PC-9 (cell line): ENCODE data around the gene VEGFD. TPM values are rescaled to one million over a fixed set of nuclear protein-coding genes. Genes with fewer than 3 reads are reported as not detected.

Experiments
- BruUV-seq: library from RNA; stranded (reverse); fragments of 400-500 nt; replicated peaks from 2 replicates; lab custom pipeline; 2021; lab: Mats Ljungman, UMichigan
- CTCF ChIA-PET: fragments of 300-600 bp; sonication (Branson Sonifier 250); formaldehyde crosslinking; loops from one replicate; lab custom pipeline; 2022; ENCODE audit warnings: antibody characterized with exemption; lab: Charles Lee
- POLR2A ChIA-PET: fragments of 300-600 bp; sonication (Branson Sonifier 250); formaldehyde crosslinking; loops from one replicate; lab custom pipeline; 2022; ENCODE audit warnings: antibody characterized with exemption; ENCODE audit not compliant: unreplicated experiment; lab: Charles Lee
- DNase-seq, 2 experiments: peaks; one replicate each; pipeline versions ENCODE4 v3.0.0 to v3.0.0-alpha.2; 2015 to 2022; ENCODE audit warnings: mixed read lengths in 1 of 2
- H2AFZ ChIP-seq: fragments of 200-600 bp; sonication (generic); 2 replicates; pipeline ENCODE4 v1.8.1; 2017; ENCODE audit warnings: antibody characterized with exemption
- H3F3A ChIP-seq: fragments of 200-600 bp; sonication (generic); 2 replicates; pipeline ENCODE4 v1.8.1; 2017; ENCODE audit warnings: antibody characterized with exemption, mild to moderate bottlenecking, low read depth; ENCODE audit not compliant: insufficient read depth
- H3K27ac ChIP-seq: fragments of 200-600 bp; sonication (generic); 2 replicates; pipeline ENCODE4 v1.6.1; 2016; ENCODE audit warnings: mixed run types
- H3K27me3 ChIP-seq: fragments of 200-600 bp; sonication (generic); 2 replicates; pipeline ENCODE4 v1.6.1; 2016; ENCODE audit warnings: low read depth, mixed run types; ENCODE audit not compliant: insufficient read depth
- H3K36me3 ChIP-seq: fragments of 200-600 bp; sonication (generic); 2 replicates; pipeline ENCODE4 v1.6.1; 2016; ENCODE audit warnings: low read depth, mixed run types
- H3K4me1 ChIP-seq: fragments of 200-600 bp; sonication (generic); replicated peaks from 2 replicates; pipeline ENCODE4 v1.6.1; 2016; ENCODE audit warnings: mixed run types; ENCODE audit not compliant: insufficient read depth
- H3K4me2 ChIP-seq: fragments of 200-600 bp; sonication (generic); 2 replicates; pipeline ENCODE4 v1.6.1; 2017; ENCODE audit warnings: mixed run types
- H3K4me3 ChIP-seq: fragments of 200-600 bp; sonication (generic); 2 replicates; pipeline ENCODE4 v1.6.1; 2016; ENCODE audit warnings: mixed run types
- H3K79me2 ChIP-seq: fragments of 200-600 bp; sonication (generic); 2 replicates; pipeline ENCODE4 v1.6.1; 2017; ENCODE audit warnings: low read depth, mixed run types
- H3K9me2 ChIP-seq: fragments of 200-600 bp; sonication (generic); 2 replicates; pipeline ENCODE4 v1.8.1; 2017; ENCODE audit warnings: mild to moderate bottlenecking; ENCODE audit not compliant: insufficient read depth
- H3K9me3 ChIP-seq: fragments of 200-600 bp; sonication (generic); 2 replicates; pipeline ENCODE4 v1.8.1; 2016; ENCODE audit warnings: low read depth; ENCODE audit not compliant: insufficient read depth
- H4K20me1 ChIP-seq: fragments of 200-600 bp; sonication (generic); 2 replicates; pipeline ENCODE4 v1.8.1; 2017; ENCODE audit not compliant: insufficient read depth
- EZH2 ChIP-seq: fragments of 200-600 bp; sonication (generic); IDR thresholded peaks from 2 replicates; pipeline ENCODE4 v1.8.0; 2017; ENCODE audit warnings: antibody characterized with exemption, low read depth
- intact Hi-C: fragments of 100-400 bp; cut with micrococcal nuclease; formaldehyde crosslinking; loops from one replicate; pipeline ENCODE4 v1.10.0; 2022; ENCODE audit not compliant: unreplicated experiment
- total RNA-seq: library from RNA; stranded (reverse); gene quantifications from 2 replicates; pipeline ENCODE4 v1.2.3, GENCODE V29; 2021
- TF ChIP-seq, protein P1 (sequence below): fragments of 200-600 bp; sonication (generic); conservative IDR thresholded peaks from 2 replicates; pipeline ENCODE4 v1.6.1; 2017; ENCODE audit warnings: mixed run types, antibody characterized with exemption, mild to moderate bottlenecking, moderate library complexity

Gene VEGFD
- total RNA-seq, 1 experiment from 2014 or later: 2.5 TPM

DNA sequence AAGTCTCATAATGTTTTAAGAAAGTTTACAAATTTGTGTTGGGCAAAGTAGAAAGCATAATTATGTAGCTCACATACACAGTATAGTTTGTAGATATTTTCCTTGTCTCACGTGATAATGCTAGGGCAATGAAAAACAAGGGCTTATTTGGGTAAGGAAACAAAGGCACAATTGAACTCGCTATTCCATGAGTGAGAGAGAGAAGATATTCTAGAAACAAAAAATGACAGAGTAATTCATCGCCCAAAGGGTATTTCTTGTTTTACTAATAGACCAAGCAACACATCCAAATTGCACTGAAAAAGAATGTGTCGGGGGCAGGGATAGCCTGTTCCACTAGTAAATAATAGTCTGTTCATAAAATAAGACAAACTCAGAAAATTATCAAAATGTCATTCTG is 65.1 kb downstream of the VEGFD start:
- H3K79me2 ChIP-seq: no peaks in the 10 kb centered on the region
- no peaks in the 10 kb centered on the region for H3K4me1 ChIP-seq
- intact Hi-C loops: no loop called here
- no peaks in the 10 kb centered on the region for H3K9me2 ChIP-seq
- no peaks in the 10 kb centered on the region for H4K20me1 ChIP-seq
- H3K27ac ChIP-seq: no peak overlapping the region
- no peaks in the 10 kb centered on the region for H3K9me3 ChIP-seq
- CTCF ChIA-PET: no interaction called here
- no peak overlapping the region for H3K4me2 ChIP-seq
- H3F3A ChIP-seq: no peaks in the 10 kb centered on the region
- H3K4me3 ChIP-seq: no peak overlapping the region
- BruUV-seq: no TSS peak
- POLR2A ChIA-PET: no interaction called here
- no peaks in the 10 kb centered on the region for H3K27me3 ChIP-seq
- TF ChIP-seq EZH2: no peak
- TF ChIP-seq, protein P1, sequence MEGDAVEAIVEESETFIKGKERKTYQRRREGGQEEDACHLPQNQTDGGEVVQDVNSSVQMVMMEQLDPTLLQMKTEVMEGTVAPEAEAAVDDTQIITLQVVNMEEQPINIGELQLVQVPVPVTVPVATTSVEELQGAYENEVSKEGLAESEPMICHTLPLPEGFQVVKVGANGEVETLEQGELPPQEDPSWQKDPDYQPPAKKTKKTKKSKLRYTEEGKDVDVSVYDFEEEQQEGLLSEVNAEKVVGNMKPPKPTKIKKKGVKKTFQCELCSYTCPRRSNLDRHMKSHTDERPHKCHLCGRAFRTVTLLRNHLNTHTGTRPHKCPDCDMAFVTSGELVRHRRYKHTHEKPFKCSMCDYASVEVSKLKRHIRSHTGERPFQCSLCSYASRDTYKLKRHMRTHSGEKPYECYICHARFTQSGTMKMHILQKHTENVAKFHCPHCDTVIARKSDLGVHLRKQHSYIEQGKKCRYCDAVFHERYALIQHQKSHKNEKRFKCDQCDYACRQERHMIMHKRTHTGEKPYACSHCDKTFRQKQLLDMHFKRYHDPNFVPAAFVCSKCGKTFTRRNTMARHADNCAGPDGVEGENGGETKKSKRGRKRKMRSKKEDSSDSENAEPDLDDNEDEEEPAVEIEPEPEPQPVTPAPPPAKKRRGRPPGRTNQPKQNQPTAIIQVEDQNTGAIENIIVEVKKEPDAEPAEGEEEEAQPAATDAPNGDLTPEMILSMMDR: no peak
- no peak for DNase-seq
- H2AFZ ChIP-seq: no peak overlapping the region
- no peaks in the 10 kb centered on the region for H3K36me3 ChIP-seq

DNA sequence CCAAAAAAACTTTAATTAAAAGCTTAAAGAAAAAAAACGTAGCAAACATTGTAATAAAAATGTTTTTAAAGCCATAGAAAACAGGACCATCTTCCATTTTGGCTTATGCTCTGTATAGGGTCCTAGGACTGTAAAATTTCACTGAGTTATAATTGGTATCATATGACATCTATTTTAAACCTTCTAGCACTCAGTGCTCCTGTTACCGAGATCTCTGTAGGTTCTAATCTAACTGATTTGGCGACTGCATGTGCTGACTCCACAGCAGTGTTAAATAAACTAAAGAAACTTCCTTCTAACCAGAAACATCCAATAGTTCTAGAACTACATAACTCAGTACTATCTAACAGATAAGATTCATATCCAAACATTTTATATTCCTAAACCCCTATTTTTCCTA is 68.7 kb downstream of the VEGFD start, which contains the start of gene ASB11:
Gene ASB11, minus strand, starts transcription at position 132 of the 400 bp plus-strand sequence. Its CDS starts 35 bp downstream, at position 97.
- H3K4me3 ChIP-seq: no peak within 1 kb of the TSS
- no TSS peak for BruUV-seq
- no peaks in the 10 kb centered on the region for H3F3A ChIP-seq
- H3K4me2 ChIP-seq: no peak within 1 kb of the TSS
- no peaks in the 10 kb centered on the region for H3K9me2 ChIP-seq
- intact Hi-C loops: no loop called here
- no peak for DNase-seq
- H3K4me1 ChIP-seq: 0 out of 2 replicates have a peak, but pooled peaks cover 1% of the 10 kb centered on the region
- ChIA-PET CTCF (no interaction called here), POLR2A (no interaction called here)
- no peak within 1 kb of the TSS for H2AFZ ChIP-seq
- no peaks in the 10 kb centered on the region for H3K79me2 ChIP-seq
- no peak within 1 kb of the TSS for H3K27ac ChIP-seq
- no peaks in the 10 kb centered on the region for H3K36me3 ChIP-seq
- no peak for TF ChIP-seq EZH2
- TF ChIP-seq, protein P1: no peak
- H3K27me3 ChIP-seq: no peaks in the 10 kb centered on the region
- no peaks in the 10 kb centered on the region for H4K20me1 ChIP-seq
- H3K9me3 ChIP-seq: no peaks in the 10 kb centered on the region

DNA sequence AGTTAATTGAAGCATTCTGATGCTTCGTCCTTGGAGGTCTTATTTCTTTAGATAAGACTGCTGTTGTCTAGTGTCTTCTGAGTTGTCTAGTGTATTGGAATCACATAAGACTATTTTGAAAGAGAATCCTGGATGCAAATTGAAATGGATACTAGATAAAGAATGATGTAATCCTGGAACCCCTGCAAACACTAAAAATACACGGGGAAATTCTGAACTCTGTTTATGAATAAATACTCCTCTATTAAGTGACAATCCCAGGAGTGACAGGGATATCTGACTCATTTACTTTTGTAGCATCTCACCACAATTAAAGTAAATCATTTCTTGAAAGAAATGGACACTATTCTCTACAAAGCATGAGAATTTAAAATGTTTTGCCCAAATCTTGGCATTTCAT is 69.7 kb downstream of the VEGFD start:
- H3K4me2 ChIP-seq: no peak overlapping the region
- no peaks in the 10 kb centered on the region for H3K9me3 ChIP-seq
- no peak overlapping the region for H3K27ac ChIP-seq
- H2AFZ ChIP-seq: no peak overlapping the region
- no peaks in the 10 kb centered on the region for H3K9me2 ChIP-seq
- TF ChIP-seq, protein P1: no peak
- no peak for TF ChIP-seq EZH2
- ChIA-PET POLR2A (no interaction called here), CTCF (no interaction called here)
- no peaks in the 10 kb centered on the region for H3F3A ChIP-seq
- H3K4me1 ChIP-seq: peaks cover 8% of the 10 kb centered on the region; the same call in 1 of the 2 replicates
- H3K36me3 ChIP-seq: no peaks in the 10 kb centered on the region
- H4K20me1 ChIP-seq: no peaks in the 10 kb centered on the region
- no peak for DNase-seq
- no peaks in the 10 kb centered on the region for H3K27me3 ChIP-seq
- H3K79me2 ChIP-seq: no peaks in the 10 kb centered on the region
- no peak overlapping the region for H3K4me3 ChIP-seq
- BruUV-seq: no TSS peak
- intact Hi-C loops: no loop called here
